Activated naive CD4-positive, alpha-beta T cell treated with anti-CD3 and anti-CD28 coated beads, Interleukin-2, amount 50 U/mL, for 72 hours (primary cell): Measurements from ENCODE around the gene DUSP14. TPM values are rescaled to one million over a fixed set of nuclear protein-coding genes. Genes with fewer than 3 reads are reported as not detected.

Experiments
- ATAC-seq, 2 donors: fragments of 150-1000 bp; cut with Tn5 transposase; 2 replicates each; pipeline ENCODE4 v1.10.0; 2021; ENCODE audit warnings: mild to moderate bottlenecking in 2 of 2, moderate library complexity in 2 of 2
- DNase-seq, 2 donors: peaks; one replicate each; pipeline ENCODE4 v3.0.0; 2021 to 2022; ENCODE audit warnings: low spot score in 2 of 2
- H3K27ac Mint-ChIP-seq, 2 donors: one replicate each; pipeline ENCODE4 v1.8.0; 2022; ENCODE audit warnings: mild to moderate bottlenecking in 2 of 2, mixed read lengths in 2 of 2
- H3K36me3 Mint-ChIP-seq, 2 donors: one replicate each; pipeline ENCODE4 v1.8.0; 2022; ENCODE audit warnings: mixed read lengths in 2 of 2
- H3K9me3 Mint-ChIP-seq, 2 donors: one replicate each; pipeline ENCODE4 v1.8.0; 2022; ENCODE audit warnings: mixed read lengths in 2 of 2
- total RNA-seq, 2 donors: library from RNA; stranded (reverse); gene quantifications; one replicate each; pipeline ENCODE4 v1.2.3, GENCODE V29; 2022

Gene DUSP14
- total RNA-seq, 2 donors from 2014 or later = 7.6 to 13.1 TPM

GRCh38 chr17:37527249-37527851 lies 37.7 kb downstream of the DUSP14 start:
- ATAC-seq (peak; percentile 69 to 84), DNase-seq (no peak)
- Mint-ChIP-seq H3K27ac (peak overlapping the region in 1 of 2 donors; percentile 56), H3K36me3 (peaks cover 0 to 4% of the 10 kb centered on the region in 2 donors), H3K9me3 (no peaks in the 10 kb centered on the region)

GRCh38 chr17:37530420-37530819 lies 40.7 kb downstream of the DUSP14 start:
- DNase-seq = no peak
- Mint-ChIP-seq H3K9me3 (no peaks in the 10 kb centered on the region), H3K36me3 (peaks cover 0 to 4% of the 10 kb centered on the region in 2 donors), H3K27ac (peak overlapping the region in 1 of 2 donors; percentile 80)
- ATAC-seq = no peak

- Mint-ChIP-seq H3K27ac (no peak overlapping the region), H3K9me3 (no peaks in the 10 kb centered on the region), H3K36me3 (peaks cover 0 to 16% of the 10 kb centered on the region in 2 donors)
Observed at GRCh38 chr17:37532756-37533155, 43.1 kb downstream of the DUSP14 start.

GRCh38 chr17:37535906-37536305 lies 46.2 kb downstream of the DUSP14 start:
- no peak for ATAC-seq
- no peak for DNase-seq
- Mint-ChIP-seq H3K9me3 (no peaks in the 10 kb centered on the region), H3K36me3 (peaks cover 0 to 14% of the 10 kb centered on the region in 2 donors), H3K27ac (peak overlapping the region in 1 of 2 donors; percentile 18)

More at GRCh38 chr17:37532756-37533155, 43.1 kb downstream of the DUSP14 start:
- DNase-seq (no peak), ATAC-seq (no peak)

- Mint-ChIP-seq H3K36me3 (peaks cover 0 to 12% of the 10 kb centered on the region in 2 donors), H3K9me3 (no peaks in the 10 kb centered on the region), H3K27ac (peak overlapping the region in 1 of 2 donors; percentile 36)
- ATAC-seq = no peak
- DNase-seq = no peak
Observed at GRCh38 chr17:37538981-37539659, 49.4 kb downstream of the DUSP14 start.

- Mint-ChIP-seq H3K36me3 (peaks cover 0 to 2% of the 10 kb centered on the region in 2 donors), H3K27ac (peak overlapping the region; percentile 13 to 66), H3K9me3 (no peaks in the 10 kb centered on the region)
- no peak for ATAC-seq
- DNase-seq = no peak
Observed at GRCh38 chr17:37541880-37542660, 52.4 kb downstream of the DUSP14 start.

- Mint-ChIP-seq H3K27ac (no peak overlapping the region), H3K36me3 (no peaks in the 10 kb centered on the region), H3K9me3 (no peaks in the 10 kb centered on the region)
- DNase-seq (no peak), ATAC-seq (peak in 1 of 2 donors; percentile 13)
Observed at GRCh38 chr17:37543637-37544052, 54.0 kb downstream of the DUSP14 start.

GRCh38 chr17:37545486-37545885 lies 55.8 kb downstream of the DUSP14 start:
- no peak for ATAC-seq
- no peak for DNase-seq
- H3K27ac Mint-ChIP-seq = no peak overlapping the region
- H3K9me3 Mint-ChIP-seq = no peaks in the 10 kb centered on the region
- peaks cover 5 to 6% of the 10 kb centered on the region in 2 donors for H3K36me3 Mint-ChIP-seq

- no peaks in the 10 kb centered on the region for H3K9me3 Mint-ChIP-seq
- H3K27ac Mint-ChIP-seq = no peak overlapping the region
- peaks cover 5 to 8% of the 10 kb centered on the region in 2 donors for H3K36me3 Mint-ChIP-seq
- ATAC-seq = no peak
- no peak for DNase-seq
Observed at GRCh38 chr17:37546302-37546701, 56.6 kb downstream of the DUSP14 start.

GRCh38 chr17:37547986-37548385 lies 58.3 kb downstream of the DUSP14 start:
- peaks cover 8 to 10% of the 10 kb centered on the region in 2 donors for H3K36me3 Mint-ChIP-seq
- peak overlapping the region in 1 of 2 donors; percentile 59 for H3K27ac Mint-ChIP-seq
- DNase-seq = no peak

GRCh38 chr17:37551788-37552187 lies 62.1 kb downstream of the DUSP14 start:
- ATAC-seq (no peak), DNase-seq (no peak)
- H3K9me3 Mint-ChIP-seq = no peaks in the 10 kb centered on the region
- H3K36me3 Mint-ChIP-seq = peaks cover 13 to 16% of the 10 kb centered on the region in 2 donors
- peak overlapping the region in 1 of 2 donors; percentile 39 for H3K27ac Mint-ChIP-seq

More at GRCh38 chr17:37547986-37548385, 58.3 kb downstream of the DUSP14 start:
- ATAC-seq = no peak
- no peaks in the 10 kb centered on the region for H3K9me3 Mint-ChIP-seq

GRCh38 chr17:37553401-37553966 lies 63.8 kb downstream of the DUSP14 start:
- no peak for DNase-seq
- H3K27ac Mint-ChIP-seq = peak overlapping the region in 1 of 2 donors; percentile 82
- no peak for ATAC-seq
- no peaks in the 10 kb centered on the region for H3K9me3 Mint-ChIP-seq
- peaks cover 16 to 17% of the 10 kb centered on the region in 2 donors for H3K36me3 Mint-ChIP-seq

- ATAC-seq (no peak), DNase-seq (no peak)
- Mint-ChIP-seq H3K9me3 (no peaks in the 10 kb centered on the region), H3K27ac (no peak overlapping the region), H3K36me3 (peaks cover 12 to 16% of the 10 kb centered on the region in 2 donors)
Observed at GRCh38 chr17:37555386-37555785, 65.7 kb downstream of the DUSP14 start.

- H3K36me3 Mint-ChIP-seq = peaks cover 11 to 12% of the 10 kb centered on the region in 2 donors
Observed at GRCh38 chr17:37557482-37557881, 67.8 kb downstream of the DUSP14 start.

GRCh38 chr17:37558299-37558698 lies 68.6 kb downstream of the DUSP14 start:
- ATAC-seq (no peak), DNase-seq (no peak)
- H3K36me3 Mint-ChIP-seq = peaks cover 3 to 12% of the 10 kb centered on the region in 2 donors
- H3K9me3 Mint-ChIP-seq = no peaks in the 10 kb centered on the region
- H3K27ac Mint-ChIP-seq = peak overlapping the region in 1 of 2 donors; percentile 15

More at GRCh38 chr17:37557482-37557881, 67.8 kb downstream of the DUSP14 start:
- Mint-ChIP-seq H3K27ac (no peak overlapping the region), H3K9me3 (no peaks in the 10 kb centered on the region)
- ATAC-seq = no peak
- no peak for DNase-seq

GRCh38 chr17:37562016-37562745 lies 72.5 kb downstream of the DUSP14 start:
- Mint-ChIP-seq H3K27ac (no peak overlapping the region), H3K36me3 (peaks cover 11 to 29% of the 10 kb centered on the region in 2 donors), H3K9me3 (no peaks in the 10 kb centered on the region)
- ATAC-seq = no peak
- no peak for DNase-seq
